Calu3 (cell line): Measurements from ENCODE around the gene TFB1M. TPM values are rescaled to one million over a fixed set of nuclear protein-coding genes. Genes with fewer than 3 reads are reported as not detected.
A peak's percentile ranks its signal among the peaks of the same experiment; 100 is the strongest.

Experiments used
- BruUV-seq: library from RNA; stranded (reverse); fragments of 400-500 nt; replicated peaks from 2 replicates; lab custom pipeline; 2021; lab: Mats Ljungman, UMichigan
- CTCF ChIA-PET: fragments of 300-600 bp; sonication (Branson Sonifier 250); formaldehyde crosslinking; loops from one replicate; lab custom pipeline; 2022; ENCODE audit warnings: antibody characterized with exemption; lab: Charles Lee
- DNase-seq: peaks from one replicate; pipeline ENCODE4 v3.0.0; 2022
- H3K27ac Mint-ChIP-seq: one replicate; pipeline ENCODE4 v1.8.0; 2022; ENCODE audit warnings: mixed read lengths; ENCODE audit not compliant: unreplicated experiment
- H3K27me3 Mint-ChIP-seq: one replicate; pipeline ENCODE4 v1.8.0; 2022; ENCODE audit warnings: mixed read lengths; ENCODE audit not compliant: unreplicated experiment
- H3K36me3 Mint-ChIP-seq: one replicate; pipeline ENCODE4 v1.8.0; 2022; ENCODE audit warnings: mild to moderate bottlenecking, moderate library complexity, mixed read lengths; ENCODE audit not compliant: insufficient read depth, unreplicated experiment
- H3K4me1 Mint-ChIP-seq: one replicate; pipeline ENCODE4 v1.8.0; 2022; ENCODE audit warnings: mild to moderate bottlenecking, low read depth, mixed read lengths; ENCODE audit not compliant: unreplicated experiment
- H3K4me3 Mint-ChIP-seq: one replicate; pipeline ENCODE4 v1.8.0; 2022; ENCODE audit warnings: mild to moderate bottlenecking, low read depth, moderate library complexity, mixed read lengths; ENCODE audit not compliant: unreplicated experiment
- H3K9me3 Mint-ChIP-seq: one replicate; pipeline ENCODE4 v1.8.0; 2022; ENCODE audit warnings: low read depth, mixed read lengths; ENCODE audit not compliant: unreplicated experiment
- CTCF ChIP-seq: fragments of 200-600 bp; IDR thresholded peaks from one replicate; pipeline ENCODE4 v1.8.0; 2022; ENCODE audit warnings: antibody characterized with exemption; ENCODE audit not compliant: unreplicated experiment
- intact Hi-C: fragments of 100-400 bp; cut with micrococcal nuclease; formaldehyde crosslinking; loops from one replicate; pipeline ENCODE4 v1.10.0; 2022; ENCODE audit not compliant: unreplicated experiment
- total RNA-seq: library from RNA; stranded (reverse); gene quantifications from 2 replicates; pipeline ENCODE4 v1.2.3, GENCODE V29; 2022

TFB1M gene
- total RNA-seq, 1 experiment from 2014 or later: 27.4 TPM

- H3K4me3 Mint-ChIP-seq: no peak overlapping the region
- no peak overlapping the region for H3K27ac Mint-ChIP-seq
- CTCF ChIA-PET: no interaction called here
- peaks cover 18% of the 10 kb centered on the region for H3K36me3 Mint-ChIP-seq
- no peak for DNase-seq
- BruUV-seq: no TSS peak
- intact Hi-C loops: no loop called here
- no peaks in the 10 kb centered on the region for H3K4me1 Mint-ChIP-seq
- no peak for TF ChIP-seq CTCF
- no peaks in the 10 kb centered on the region for H3K27me3 Mint-ChIP-seq
- no peaks in the 10 kb centered on the region for H3K9me3 Mint-ChIP-seq
These were observed 2.9 kb upstream of the TFB1M start for GRCh38 chr6:155317186-155317585.

GRCh38 chr6:155316419-155316818 lies 2.1 kb upstream of the TFB1M start:
- no peak overlapping the region for H3K4me3 Mint-ChIP-seq
- H3K9me3 Mint-ChIP-seq: no peaks in the 10 kb centered on the region

GRCh38 chr6:155315516-155315871 lies 1.2 kb upstream of the TFB1M start:
- CTCF ChIA-PET: interaction anchor here (0.9 kb wide), 1 partner anchor 14 kb away, joined by 3 read pairs; no protein-coding TSS in a partner anchor
- BruUV-seq: no TSS peak
- Mint-ChIP-seq H3K27me3 (no peaks in the 10 kb centered on the region), H3K27ac (peak overlapping the region; percentile 71), H3K9me3 (no peaks in the 10 kb centered on the region), H3K36me3 (peaks cover 19% of the 10 kb centered on the region), H3K4me3 (peak overlapping the region; percentile 90), H3K4me1 (no peaks in the 10 kb centered on the region)
- TF ChIP-seq CTCF: no peak
- no peak for DNase-seq
- intact Hi-C loops: no loop called here

More at GRCh38 chr6:155316419-155316818, 2.1 kb upstream of the TFB1M start:
- Mint-ChIP-seq H3K36me3 (peaks cover 18% of the 10 kb centered on the region), H3K27ac (no peak overlapping the region), H3K27me3 (no peaks in the 10 kb centered on the region), H3K4me1 (no peaks in the 10 kb centered on the region)
- DNase-seq: no peak
- intact Hi-C loops: no loop called here
- TF ChIP-seq CTCF: no peak
- CTCF ChIA-PET: no interaction called here
- BruUV-seq: no TSS peak

GRCh38 chr6:155314773-155315515 lies 660 bp upstream of the TFB1M start:
- H3K27me3 Mint-ChIP-seq: no peaks in the 10 kb centered on the region
- H3K4me3 Mint-ChIP-seq: peak overlapping the region; percentile 90
- H3K9me3 Mint-ChIP-seq: no peaks in the 10 kb centered on the region
- BruUV-seq: TSS peak; percentile 91
- intact Hi-C loops: no loop called here
- no peak for TF ChIP-seq CTCF
- no peaks in the 10 kb centered on the region for H3K4me1 Mint-ChIP-seq
- peak; percentile 40 for DNase-seq
- CTCF ChIA-PET: interaction anchor here (0.6 to 0.9 kb wide), 3 partner anchors 14 to 1355 kb away, joined by 3 to 4 read pairs (median 3); no protein-coding TSS in a partner anchor
- peaks cover 24% of the 10 kb centered on the region for H3K36me3 Mint-ChIP-seq
- H3K27ac Mint-ChIP-seq: peak overlapping the region; percentile 71
